RWPE1 (cell line): Measurements from ENCODE around the gene LCN6.

ENCODE experiments used
- CTCF ChIA-PET: fragments of 350-600 bp; sonication (Branson Sonifier 250); formaldehyde crosslinking; extraction: SDS; loops from one replicate; lab custom pipeline; 2021; lab: Yijun Ruan, JAX
- POLR2A ChIA-PET: fragments of 400-600 bp; formaldehyde crosslinking; extraction: SDS; loops from one replicate; lab custom pipeline; 2020; ENCODE audit warnings: antibody characterized with exemption; ENCODE audit not compliant: low non-redundant PET; lab: Yijun Ruan, JAX
- DNase-seq: peaks from one replicate; pipeline ENCODE4 v3.0.0; 2012; ENCODE audit warnings: low spot score
- H3K27ac ChIP-seq: fragments of 450-650 bp; 2 replicates; pipeline ENCODE4 v1.5.1; 2017
- TF ChIP-seq, protein P1 (sequence below): fragments of 450-650 bp; conservative IDR thresholded peaks from 2 replicates; pipeline ENCODE4 v1.5.1; 2017; ENCODE audit warnings: low read depth, mild to moderate bottlenecking

Gene LCN6

DNA sequence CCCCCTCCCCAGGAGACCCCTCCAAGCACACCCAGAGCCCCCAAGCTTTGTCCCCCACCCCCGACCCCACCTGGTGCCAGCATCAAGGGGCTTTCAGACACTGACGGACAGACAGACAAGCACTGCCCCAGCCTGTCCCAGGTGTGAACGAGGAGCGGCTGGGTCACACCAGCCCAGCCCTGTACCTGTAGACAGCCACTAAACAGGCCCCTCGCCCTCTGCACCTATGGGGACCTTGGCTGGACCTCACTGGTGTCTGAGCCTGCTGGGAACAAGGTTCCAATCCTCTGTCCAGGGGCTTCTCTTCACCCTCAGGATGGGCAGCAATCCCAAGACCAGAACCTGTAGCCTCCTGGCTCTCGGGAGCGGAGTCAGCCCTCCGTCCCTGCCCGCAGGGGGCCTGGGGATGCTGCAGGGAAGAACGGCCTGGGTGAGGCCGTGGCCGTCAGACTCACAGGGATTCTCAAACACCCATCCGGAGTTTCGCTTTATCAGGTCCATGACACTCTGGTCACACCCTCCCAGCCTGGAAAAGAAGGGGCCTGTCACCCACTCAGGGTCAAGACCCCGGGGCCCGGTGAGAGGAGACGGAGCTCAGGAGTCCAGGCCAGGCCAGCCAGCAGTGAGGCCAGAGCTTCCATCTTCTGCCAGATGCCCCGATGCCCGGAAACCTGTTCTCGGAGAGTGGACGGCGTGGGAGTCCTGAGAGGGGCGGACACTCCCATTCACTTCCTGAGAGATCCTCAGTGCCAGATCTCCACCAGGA is 2.8 kb downstream of the LCN6 start:
- POLR2A ChIA-PET = no interaction called here
- no peak for DNase-seq
- TF ChIP-seq, protein P1, sequence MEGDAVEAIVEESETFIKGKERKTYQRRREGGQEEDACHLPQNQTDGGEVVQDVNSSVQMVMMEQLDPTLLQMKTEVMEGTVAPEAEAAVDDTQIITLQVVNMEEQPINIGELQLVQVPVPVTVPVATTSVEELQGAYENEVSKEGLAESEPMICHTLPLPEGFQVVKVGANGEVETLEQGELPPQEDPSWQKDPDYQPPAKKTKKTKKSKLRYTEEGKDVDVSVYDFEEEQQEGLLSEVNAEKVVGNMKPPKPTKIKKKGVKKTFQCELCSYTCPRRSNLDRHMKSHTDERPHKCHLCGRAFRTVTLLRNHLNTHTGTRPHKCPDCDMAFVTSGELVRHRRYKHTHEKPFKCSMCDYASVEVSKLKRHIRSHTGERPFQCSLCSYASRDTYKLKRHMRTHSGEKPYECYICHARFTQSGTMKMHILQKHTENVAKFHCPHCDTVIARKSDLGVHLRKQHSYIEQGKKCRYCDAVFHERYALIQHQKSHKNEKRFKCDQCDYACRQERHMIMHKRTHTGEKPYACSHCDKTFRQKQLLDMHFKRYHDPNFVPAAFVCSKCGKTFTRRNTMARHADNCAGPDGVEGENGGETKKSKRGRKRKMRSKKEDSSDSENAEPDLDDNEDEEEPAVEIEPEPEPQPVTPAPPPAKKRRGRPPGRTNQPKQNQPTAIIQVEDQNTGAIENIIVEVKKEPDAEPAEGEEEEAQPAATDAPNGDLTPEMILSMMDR = no peak
- CTCF ChIA-PET = interaction anchor here (0.6 to 0.8 kb wide), 3 partner anchors 9 to 199 kb away, joined by 3 to 5 read pairs (median 4); no protein-coding TSS in a partner anchor
- no peak overlapping the region for H3K27ac ChIP-seq

DNA sequence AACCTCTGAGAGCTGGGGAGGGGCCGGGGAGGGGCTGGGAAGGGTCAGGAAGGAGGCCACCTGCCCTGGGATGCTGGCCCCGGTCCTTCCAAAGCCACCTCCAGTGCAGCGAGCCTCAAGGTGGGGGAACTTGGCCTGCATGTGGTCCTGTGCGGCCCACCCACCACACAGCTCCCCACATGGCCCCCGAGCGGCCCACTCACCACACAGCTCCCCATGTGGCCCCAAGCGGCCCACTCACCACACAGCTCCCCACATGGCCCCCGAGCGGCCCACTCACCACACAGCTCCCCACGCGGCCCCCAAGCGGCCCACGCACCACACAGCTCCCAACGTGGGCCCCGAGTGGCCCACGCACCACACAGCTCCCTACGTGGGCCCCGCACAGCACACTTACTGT is 3.6 kb downstream of the LCN6 start:
- CTCF ChIA-PET = interaction anchor here (0.5 to 0.8 kb wide), 3 partner anchors 25 to 381 kb away, joined by 3 to 5 read pairs (median 4); partner anchors contain the start of gene DNLZ
- POLR2A ChIA-PET = no interaction called here
- no peak overlapping the region for H3K27ac ChIP-seq
- no peak for DNase-seq
- TF ChIP-seq, protein P1 = no peak

DNA sequence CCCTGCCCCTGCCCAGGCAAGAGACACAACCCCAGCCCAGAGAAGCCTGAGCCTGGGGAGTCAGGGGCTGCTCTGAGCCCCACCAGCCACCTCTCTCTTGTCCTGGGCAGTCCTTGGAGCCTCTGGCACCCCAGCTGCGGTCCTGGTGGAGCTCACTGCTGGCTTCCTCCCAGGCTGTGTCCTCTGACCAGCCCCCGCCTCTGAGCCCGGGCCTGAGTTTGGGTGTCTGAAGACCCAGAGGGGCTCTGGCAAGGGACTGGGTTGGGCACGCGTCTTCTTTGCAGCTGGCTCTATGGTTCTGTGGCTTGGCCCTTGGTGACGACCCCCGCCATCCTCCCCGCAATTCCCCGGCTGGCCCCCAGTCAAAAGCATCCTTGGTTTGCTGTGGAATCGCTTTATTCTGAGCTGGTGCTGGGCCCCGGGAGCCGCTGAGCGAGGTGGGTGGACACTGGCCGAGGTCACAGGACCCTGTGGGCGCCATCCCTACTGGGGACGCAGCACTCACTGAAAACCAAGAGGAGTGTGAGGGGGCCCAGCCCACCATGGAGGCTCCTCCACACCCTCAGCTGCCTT is 4.6 kb downstream of the LCN6 start:
- POLR2A ChIA-PET = no interaction called here
- TF ChIP-seq, protein P1 = no peak
- CTCF ChIA-PET = interaction anchor here (0.6 kb wide), 2 partner anchors 14 to 325 kb away, joined by 3 to 4 read pairs; no protein-coding TSS in a partner anchor
- no peak overlapping the region for H3K27ac ChIP-seq
- no peak for DNase-seq

DNA sequence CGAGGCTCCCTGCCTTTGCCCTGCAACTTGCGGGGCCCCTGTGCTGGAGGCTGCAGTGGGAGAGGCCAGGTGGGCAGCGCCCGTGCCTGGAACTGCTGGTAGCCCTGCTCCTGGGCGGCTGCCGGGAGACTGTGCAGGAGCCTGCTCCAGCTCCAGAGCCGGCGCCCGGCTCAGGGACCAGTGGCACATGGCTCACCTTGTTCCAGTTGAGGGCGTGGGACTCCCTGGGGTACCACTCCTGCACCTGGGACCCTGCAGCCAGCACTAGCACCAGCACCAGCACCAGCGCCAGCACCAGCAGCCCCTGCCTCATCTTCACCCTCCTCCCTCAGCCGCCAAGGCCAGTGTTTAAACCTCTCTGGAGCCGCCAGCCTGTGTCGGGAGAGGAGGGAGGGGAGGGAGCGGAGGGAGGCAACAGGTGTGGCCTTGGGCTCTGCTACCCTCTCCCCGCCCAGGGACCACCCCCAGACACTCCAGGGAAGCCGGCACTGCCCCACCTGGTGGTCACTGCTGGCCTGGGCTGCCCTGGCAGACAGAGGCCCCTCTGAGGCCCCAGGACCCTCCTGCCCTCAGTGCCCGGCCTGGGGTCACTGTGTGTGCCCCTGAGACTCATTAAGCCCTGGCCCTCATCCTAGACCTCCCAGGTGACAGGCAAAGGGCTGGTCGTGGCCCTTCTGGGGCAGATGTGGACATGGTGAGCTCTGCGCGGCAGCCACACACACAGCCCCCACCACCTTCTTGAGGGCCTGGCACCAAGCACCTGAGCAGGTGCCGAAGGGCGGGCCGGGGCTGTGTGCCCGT is 5.5 kb downstream of the LCN6 start, which contains the start of gene LCN10:
Gene LCN10, minus strand, starts transcription at position 350 of the 801 bp plus-strand sequence. Its CDS starts 37 bp downstream, at position 313.
- DNase-seq = no peak
- TF ChIP-seq, protein P1 = peak; percentile 64
- POLR2A ChIA-PET = no interaction called here
- H3K27ac ChIP-seq = no peak within 1 kb of the TSS
- CTCF ChIA-PET = interaction anchor here (0.6 to 1.0 kb wide), 3 partner anchors 13 to 71 kb away, joined by 3 to 4 read pairs (median 3); no protein-coding TSS in a partner anchor

DNA sequence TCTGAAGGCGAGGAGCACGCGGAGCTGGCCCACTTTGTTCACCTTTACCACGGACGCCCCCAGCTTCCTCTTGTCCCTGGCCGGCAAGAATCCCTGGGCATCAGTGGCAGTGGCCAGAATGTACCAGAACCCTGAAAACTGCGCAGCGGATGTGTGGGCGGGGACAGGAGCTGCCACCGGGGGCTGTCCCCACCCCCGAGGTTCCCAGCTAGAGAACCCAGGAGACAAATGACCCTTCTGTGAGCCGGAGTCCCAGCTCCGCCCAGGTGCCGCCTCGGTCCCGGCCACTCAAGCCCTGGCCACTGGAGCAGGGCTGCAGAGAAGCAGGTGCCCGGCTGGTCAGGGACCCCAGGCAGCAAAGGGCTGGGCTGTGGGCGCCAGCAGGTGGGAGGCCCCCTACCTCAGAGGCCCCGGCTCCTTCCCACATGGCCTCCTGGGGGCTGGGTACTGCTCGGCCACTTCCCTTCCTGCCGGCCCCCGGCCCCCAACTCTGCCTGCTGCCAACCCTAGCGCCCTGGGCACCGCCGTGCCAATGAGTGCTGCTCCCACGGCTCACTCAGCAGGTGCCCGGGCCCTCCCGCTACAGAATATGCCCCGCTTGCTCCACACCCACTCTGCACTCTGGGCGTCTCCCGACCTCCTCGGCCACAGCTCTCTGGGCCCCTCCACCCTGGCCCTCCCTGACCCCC is 6.3 kb downstream of the LCN6 start:
- CTCF ChIA-PET = interaction anchor here (0.6 to 1.0 kb wide), 3 partner anchors 67 to 253 kb away, joined by 3 to 4 read pairs (median 3); no protein-coding TSS in a partner anchor
- TF ChIP-seq, protein P1 = no peak
- POLR2A ChIA-PET = interaction anchor here (0.5 to 1.0 kb wide), 2 partner anchors 14 to 317 kb away, joined by 3 to 4 read pairs; no protein-coding TSS in a partner anchor
- DNase-seq = no peak
- H3K27ac ChIP-seq = no peak overlapping the region
